Activated naive CD4-positive, alpha-beta T cell treated with anti-CD3 and anti-CD28 coated beads for 36 hours (primary cell): ENCODE measurements around the gene ATP1A3. TPM values are rescaled to one million over a fixed set of nuclear protein-coding genes. Genes with fewer than 3 reads are reported as not detected.
"Not testable (repeated sequence)": the region's sequence is repeated elsewhere in the genome, so short reads cannot be mapped to it uniquely, and the experiment has no call there.

Experiments used
- CTCF ChIA-PET: fragments of 350-600 bp; sonication (Branson Sonifier 250); formaldehyde crosslinking; loops from one replicate; lab custom pipeline; 2021; ENCODE audit warnings: antibody characterized with exemption; lab: Charles Lee
- DNase-seq: peaks from one replicate; pipeline ENCODE4 v3.0.0-alpha.2; 2020
- H3K27ac Mint-ChIP-seq: one replicate; pipeline ENCODE4 v1.8.0; 2021; ENCODE audit warnings: mild to moderate bottlenecking, mixed read lengths
- H3K27me3 Mint-ChIP-seq: one replicate; pipeline ENCODE4 v1.8.0; 2021; ENCODE audit warnings: low read depth, mixed read lengths
- H3K36me3 Mint-ChIP-seq: one replicate; pipeline ENCODE4 v1.8.0; 2021; ENCODE audit warnings: low read depth, mixed read lengths
- H3K4me1 Mint-ChIP-seq: one replicate; pipeline ENCODE4 v1.8.0; 2021; ENCODE audit warnings: low read depth, mixed read lengths
- H3K4me3 Mint-ChIP-seq: one replicate; pipeline ENCODE4 v1.8.0; 2021; ENCODE audit warnings: mild to moderate bottlenecking, moderate library complexity, mixed read lengths
- H3K9me3 Mint-ChIP-seq: one replicate; pipeline ENCODE4 v1.8.0; 2021; ENCODE audit warnings: mixed read lengths
- intact Hi-C: fragments of 100-400 bp; cut with micrococcal nuclease; formaldehyde crosslinking; loops from one replicate; pipeline ENCODE4 v1.15.1; 2023
- total RNA-seq, 2 experiments: library from RNA; stranded (reverse); gene quantifications; one replicate each; pipeline ENCODE4 v1.2.3, GENCODE V29; 2021

Gene ATP1A3
- total RNA-seq, 2 experiments from 2014 or later = 1.1 to 1.5 TPM

DNA sequence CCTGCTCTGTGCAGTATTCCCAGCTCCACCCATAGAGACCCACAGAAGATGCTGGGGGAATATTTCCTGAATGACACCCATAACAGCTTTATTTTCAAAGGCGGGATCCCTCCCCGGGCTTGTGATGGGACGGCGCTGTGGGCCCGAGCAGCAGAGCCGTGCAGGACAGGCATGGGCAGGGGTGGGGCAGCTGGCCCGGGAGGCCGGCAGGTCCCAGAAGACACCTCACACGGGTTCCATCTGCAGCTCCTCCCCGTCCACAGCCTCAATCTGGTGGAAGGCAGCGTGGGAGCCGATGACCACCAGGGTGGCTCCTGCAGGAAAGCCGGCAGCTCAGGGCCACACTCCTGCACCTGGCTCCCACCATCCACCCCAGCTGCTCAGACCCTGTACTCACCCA lies 37.4 kb downstream of the ATP1A3 start:
- Mint-ChIP-seq H3K4me1 (peaks cover 16% of the 10 kb centered on the region), H3K27ac (no peak overlapping the region), H3K36me3 (no peaks in the 10 kb centered on the region), H3K4me3 (no peak overlapping the region), H3K27me3 (no peaks in the 10 kb centered on the region), H3K9me3 (no peaks in the 10 kb centered on the region)
- DNase-seq = no peak
- intact Hi-C loops = loop anchor here (5.0 kb wide), 1 partner anchor 261 kb away; the partner anchor contains the start of gene DEDD2
- CTCF ChIA-PET = interaction anchor here (0.6 to 3.0 kb wide), 6 partner anchors 11 to 85 kb away, joined by 3 to 21 read pairs (median 4); no protein-coding TSS in a partner anchor

- intact Hi-C loops = loop anchor here (5.0 kb wide), 1 partner anchor 262 kb away; the partner anchor contains the start of gene DEDD2
- Mint-ChIP-seq H3K36me3 (no peaks in the 10 kb centered on the region), H3K27me3 (no peaks in the 10 kb centered on the region), H3K4me1 (peaks cover 20% of the 10 kb centered on the region), H3K9me3 (no peaks in the 10 kb centered on the region), H3K27ac (no peak overlapping the region), H3K4me3 (no peak overlapping the region)
- CTCF ChIA-PET = interaction anchor here (3.0 kb wide), 1 partner anchor 83 kb away, joined by 21 read pairs; no protein-coding TSS in a partner anchor
- no peak for DNase-seq
These were observed 38.5 kb downstream of the ATP1A3 start for GRCh38 chr19:41955521-41955920.

- DNase-seq = peak; percentile 95
- intact Hi-C loops = loop anchor here (1.0 to 2.0 kb wide), 4 partner anchors 17 to 157 kb away; no protein-coding TSS in a partner anchor
- Mint-ChIP-seq H3K27ac (peak overlapping the region; percentile 63), H3K27me3 (no peaks in the 10 kb centered on the region), H3K4me3 (no peak overlapping the region), H3K36me3 (no peaks in the 10 kb centered on the region), H3K4me1 (peaks cover 14% of the 10 kb centered on the region), H3K9me3 (no peaks in the 10 kb centered on the region)
- CTCF ChIA-PET = interaction anchor here (0.6 to 4.4 kb wide), 9 partner anchors 20 to 100 kb away, joined by 3 to 44 read pairs (median 4); partner anchors contain the start of genes CD79A and RPS19
These were observed 42.3 kb downstream of the ATP1A3 start for GRCh38 chr19:41951686-41952172.

DNA sequence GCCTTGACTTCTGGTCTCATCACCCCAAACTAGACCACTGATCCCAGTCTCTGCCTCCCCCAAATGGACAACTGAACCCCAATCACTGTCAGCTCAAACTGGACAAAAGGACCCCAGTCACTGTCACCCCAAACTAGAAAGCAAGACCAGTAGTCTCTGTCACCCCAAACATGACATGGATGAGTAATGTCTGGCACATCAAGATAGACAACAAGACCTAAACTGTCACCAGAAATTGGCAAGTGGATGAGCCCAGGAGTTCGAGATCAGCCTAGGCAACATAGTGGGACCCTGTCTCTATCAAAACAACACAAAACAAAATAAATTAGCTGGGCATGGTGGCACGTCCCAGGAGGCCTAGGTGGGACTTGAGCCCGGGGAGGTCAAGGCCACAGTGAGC lies 46.9 kb downstream of the ATP1A3 start:
- Mint-ChIP-seq H3K27me3 (no peaks in the 10 kb centered on the region), H3K27ac (peak overlapping the region; percentile 74), H3K36me3 (no peaks in the 10 kb centered on the region), H3K4me3 (no peak overlapping the region), H3K9me3 (no peaks in the 10 kb centered on the region), H3K4me1 (peaks cover 40% of the 10 kb centered on the region)
- CTCF ChIA-PET = interaction anchor here (1.3 to 6.1 kb wide), 5 partner anchors 16 to 88 kb away, joined by 3 to 51 read pairs (median 4); partner anchors contain the start of gene RPS19
- DNase-seq = no peak
- intact Hi-C loops = no loop called here

DNA sequence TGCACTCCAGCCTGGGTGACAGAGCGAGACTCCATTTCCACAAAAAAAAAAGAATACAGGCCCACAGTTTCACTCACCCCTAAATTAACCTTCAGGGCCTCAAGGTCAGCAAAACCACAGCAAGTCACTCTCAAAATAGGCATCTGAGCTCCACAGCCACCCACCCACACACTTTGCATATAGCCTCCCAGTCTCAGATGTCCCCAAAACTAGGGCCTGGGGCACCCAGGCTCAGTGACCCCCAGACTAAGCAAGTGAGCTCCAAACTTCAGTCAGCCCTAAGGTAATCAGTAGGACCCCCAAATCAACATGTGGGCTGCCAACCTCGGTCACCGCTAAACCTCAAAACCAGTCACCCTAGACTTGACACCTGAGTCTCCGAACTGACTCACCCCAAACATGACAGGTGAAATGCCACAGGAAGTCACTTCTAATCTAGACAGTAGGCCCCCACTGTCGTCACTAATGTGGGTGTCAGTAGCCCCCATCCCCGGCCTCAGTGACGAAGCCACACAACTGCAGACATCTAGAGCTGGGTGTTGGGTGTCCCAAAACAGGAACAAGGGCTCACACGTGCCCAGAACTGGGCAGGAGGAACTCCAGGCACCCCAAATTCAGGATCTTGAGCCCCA lies 48.8 kb downstream of the ATP1A3 start:
- intact Hi-C loops = loop anchor here (1.0 to 2.0 kb wide), 6 partner anchors 14 to 86 kb away; partner anchors contain the start of genes ERFL and RABAC1
- H3K27me3 Mint-ChIP-seq = no peaks in the 10 kb centered on the region
- CTCF ChIA-PET = interaction anchor here (0.5 to 6.1 kb wide), 15 partner anchors 9 to 801 kb away, joined by 3 to 51 read pairs (median 5); partner anchors contain the start of genes CD79A and RABAC1
- peak overlapping the region; percentile 48 for H3K4me3 Mint-ChIP-seq
- H3K9me3 Mint-ChIP-seq = no peaks in the 10 kb centered on the region
- H3K4me1 Mint-ChIP-seq = peaks cover 42% of the 10 kb centered on the region
- H3K27ac Mint-ChIP-seq = peak overlapping the region; percentile 93
- no peaks in the 10 kb centered on the region for H3K36me3 Mint-ChIP-seq
- DNase-seq = peak; percentile 98

DNA sequence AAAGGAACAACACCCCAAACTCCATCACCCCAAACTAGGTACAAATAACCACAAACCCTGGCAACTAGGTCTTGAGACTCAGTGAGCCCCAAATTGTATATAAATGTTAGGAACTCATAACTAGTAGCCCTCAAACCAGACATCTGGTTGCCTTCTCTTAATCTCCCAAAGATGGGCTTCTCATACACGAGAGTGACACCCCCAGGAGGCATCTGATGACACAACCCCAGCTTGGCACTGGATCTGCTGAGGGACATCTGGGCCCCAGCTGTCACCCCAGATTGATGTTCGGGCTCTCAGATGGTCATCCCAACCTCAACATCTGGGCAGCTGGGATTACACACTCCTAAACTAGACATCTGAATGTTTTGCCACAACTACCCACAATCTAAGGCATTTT lies 49.7 kb downstream of the ATP1A3 start:
- Mint-ChIP-seq H3K4me3 (no peak overlapping the region), H3K36me3 (no peaks in the 10 kb centered on the region), H3K27me3 (no peaks in the 10 kb centered on the region), H3K9me3 (no peaks in the 10 kb centered on the region), H3K27ac (no peak overlapping the region), H3K4me1 (peaks cover 44% of the 10 kb centered on the region)
- intact Hi-C loops = loop anchor here (2.0 kb wide), 1 partner anchor 16 kb away; the partner anchor contains the start of gene ERFL
- CTCF ChIA-PET = interaction anchor here (1.1 to 6.1 kb wide), 7 partner anchors 8 to 151 kb away, joined by 4 to 51 read pairs (median 5); no protein-coding TSS in a partner anchor
- DNase-seq = no peak

DNA sequence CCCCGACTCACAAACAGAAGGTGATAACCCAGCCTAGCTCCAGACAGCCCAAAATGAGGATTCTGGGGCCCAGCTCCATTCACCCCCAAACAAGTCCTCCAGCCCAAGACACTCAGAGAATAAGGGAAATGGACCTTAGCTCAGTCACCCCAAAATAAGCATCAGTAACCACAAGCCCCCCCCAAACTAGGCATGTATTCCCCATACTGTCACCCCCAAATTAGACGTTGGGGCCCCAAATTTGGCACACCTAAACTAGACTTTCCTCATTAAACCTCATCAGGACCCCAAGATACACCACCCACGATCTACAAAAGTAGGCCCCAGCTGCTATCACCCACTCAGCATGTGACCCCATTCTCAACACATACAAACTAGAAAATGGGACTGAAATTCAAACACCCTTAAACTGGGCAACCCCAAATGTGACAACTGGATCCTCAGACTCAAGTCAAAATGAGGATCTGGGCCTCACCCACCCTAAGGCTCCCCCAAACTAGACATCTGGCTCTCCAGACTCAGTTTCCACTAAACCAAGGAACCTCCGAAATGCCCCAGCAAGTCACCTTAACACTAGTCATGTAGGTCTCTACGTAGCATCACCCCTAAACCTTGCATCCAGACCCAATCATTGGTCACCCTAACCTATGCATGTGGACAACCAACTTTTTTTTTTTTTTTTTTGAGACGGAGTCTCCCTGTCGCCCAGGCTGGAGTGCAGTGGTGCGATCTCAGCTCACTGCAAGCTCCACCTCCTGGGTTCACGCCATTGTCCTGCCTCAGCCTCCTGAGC lies 52.4 kb downstream of the ATP1A3 start:
- CTCF ChIA-PET = interaction anchor here (1.2 to 1.6 kb wide), 3 partner anchors 9 to 69 kb away, joined by 3 to 4 read pairs (median 3); no protein-coding TSS in a partner anchor
- DNase-seq = no peak
- peak overlapping the region; percentile 44 for H3K4me3 Mint-ChIP-seq
- intact Hi-C loops = no loop called here
- no peaks in the 10 kb centered on the region for H3K27me3 Mint-ChIP-seq
- H3K4me1 Mint-ChIP-seq = peaks cover 41% of the 10 kb centered on the region
- no peaks in the 10 kb centered on the region for H3K9me3 Mint-ChIP-seq
- peak overlapping the region; percentile 51 for H3K27ac Mint-ChIP-seq
- no peaks in the 10 kb centered on the region for H3K36me3 Mint-ChIP-seq

GRCh38 chr19:41940731-41941409 lies 53.2 kb downstream of the ATP1A3 start:
- intact Hi-C loops = no loop called here
- H3K27ac Mint-ChIP-seq = peak overlapping the region; percentile 76
- no peaks in the 10 kb centered on the region for H3K36me3 Mint-ChIP-seq
- H3K9me3 Mint-ChIP-seq = no peaks in the 10 kb centered on the region
- no peak for DNase-seq
- CTCF ChIA-PET = interaction anchor here (1.2 to 1.6 kb wide), 2 partner anchors 10 to 11 kb away, joined by 3 to 4 read pairs; no protein-coding TSS in a partner anchor
- peak overlapping the region; percentile 74 for H3K4me3 Mint-ChIP-seq
- no peaks in the 10 kb centered on the region for H3K27me3 Mint-ChIP-seq
- peaks cover 41% of the 10 kb centered on the region for H3K4me1 Mint-ChIP-seq

DNA sequence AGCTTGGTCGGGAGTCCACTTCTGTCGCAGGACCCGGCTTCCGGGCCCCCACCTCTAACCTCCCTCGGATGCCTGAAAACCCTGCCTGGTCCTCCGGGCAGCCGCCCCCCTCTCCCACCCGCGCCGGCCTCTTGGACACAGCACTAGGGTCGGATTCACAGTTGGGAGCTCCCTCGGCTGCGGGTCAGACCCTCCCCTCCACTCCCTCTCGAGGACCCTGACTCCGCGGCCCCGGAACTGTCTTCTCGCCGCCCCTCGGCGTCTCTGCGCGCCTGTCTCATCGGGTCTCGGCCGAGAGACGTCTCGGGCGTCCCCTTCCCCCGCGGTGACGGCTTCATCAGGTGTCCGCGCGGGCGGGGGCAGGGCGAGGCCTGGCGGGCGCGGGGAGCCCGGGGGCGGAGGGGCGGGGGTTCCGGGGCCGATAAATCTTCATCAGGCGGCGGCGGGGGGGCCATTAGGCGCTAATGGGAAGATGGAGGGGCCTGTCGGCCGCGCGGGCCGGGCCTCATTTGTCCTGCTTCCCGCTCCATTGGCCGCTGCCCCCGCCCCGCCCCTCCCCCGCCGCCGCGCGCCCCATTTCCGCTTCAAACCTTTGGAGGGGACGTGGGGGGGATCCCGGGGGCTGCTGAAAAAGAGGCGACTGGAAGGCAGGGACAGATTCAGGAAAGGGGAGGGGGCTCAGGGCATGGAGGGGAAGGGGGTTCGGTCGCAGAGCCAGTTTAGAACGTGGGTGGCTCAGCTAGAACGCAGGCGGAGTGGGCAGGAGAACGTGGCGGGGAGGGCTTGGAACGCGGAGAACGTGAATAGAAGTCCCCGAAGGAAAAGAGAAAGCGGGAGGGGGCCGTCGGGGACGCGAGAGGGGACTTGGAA lies 53.9 kb downstream of the ATP1A3 start:
- H3K9me3 Mint-ChIP-seq = no peaks in the 10 kb centered on the region
- CTCF ChIA-PET = no interaction called here
- H3K36me3 Mint-ChIP-seq = no peaks in the 10 kb centered on the region
- peak overlapping the region; percentile 76 for H3K27ac Mint-ChIP-seq
- DNase-seq = peak; percentile 57
- H3K27me3 Mint-ChIP-seq = no peaks in the 10 kb centered on the region
- H3K4me1 Mint-ChIP-seq = peaks cover 38% of the 10 kb centered on the region
- peak overlapping the region; percentile 74 for H3K4me3 Mint-ChIP-seq
- intact Hi-C loops = no loop called here

GRCh38 chr19:41939209-41939608 lies 54.8 kb downstream of the ATP1A3 start:
- peaks cover 37% of the 10 kb centered on the region for H3K4me1 Mint-ChIP-seq
- CTCF ChIA-PET, H3K27me3 Mint-ChIP-seq, intact Hi-C loops, H3K4me3 Mint-ChIP-seq, DNase-seq, H3K36me3 Mint-ChIP-seq, H3K27ac Mint-ChIP-seq, H3K9me3 Mint-ChIP-seq: not testable (repeated sequence)
